GM18505 (cell line): ENCODE data around the gene MYO5C.
"Not testable (repeated sequence)": the region's sequence is repeated elsewhere in the genome, so short reads cannot be mapped to it uniquely, and the experiment has no call there.

Experiments used
- ATAC-seq: cut with Tn5 transposase; IDR thresholded peaks from one replicate; pipeline ENCODE4 v1.9.1; 2021; ENCODE audit not compliant: unreplicated experiment
- POLR2A ChIP-seq: IDR thresholded peaks from 4 replicates; pipeline ENCODE4 v1.6.1; 2011; ENCODE audit warnings: borderline replicate concordance; ENCODE audit not compliant: insufficient read depth, insufficient read length; ENCODE audit errors: extremely low read depth

Gene MYO5C

DNA sequence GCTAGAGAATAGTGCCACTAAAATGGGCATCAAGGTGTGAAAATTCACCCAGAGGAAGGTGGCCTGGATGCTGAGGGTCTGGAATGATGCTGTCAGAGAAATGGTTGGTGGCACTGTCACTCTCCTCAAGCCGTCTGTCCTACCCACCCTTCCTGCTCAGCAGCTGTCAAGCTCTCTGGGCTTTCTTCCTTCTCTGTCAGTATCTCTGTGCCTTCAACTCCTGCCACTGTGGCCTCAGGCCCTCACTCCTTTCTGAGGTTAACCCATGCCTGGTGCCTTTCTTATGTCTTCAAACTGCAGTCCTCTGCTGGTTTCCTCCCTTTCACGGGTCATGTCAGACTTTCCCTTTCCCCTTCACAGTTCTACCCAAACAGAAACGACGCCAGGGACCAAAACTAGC is 4.4 kb downstream of the MYO5C start:
- ATAC-seq, result no peak
- no peak for TF ChIP-seq POLR2A

DNA sequence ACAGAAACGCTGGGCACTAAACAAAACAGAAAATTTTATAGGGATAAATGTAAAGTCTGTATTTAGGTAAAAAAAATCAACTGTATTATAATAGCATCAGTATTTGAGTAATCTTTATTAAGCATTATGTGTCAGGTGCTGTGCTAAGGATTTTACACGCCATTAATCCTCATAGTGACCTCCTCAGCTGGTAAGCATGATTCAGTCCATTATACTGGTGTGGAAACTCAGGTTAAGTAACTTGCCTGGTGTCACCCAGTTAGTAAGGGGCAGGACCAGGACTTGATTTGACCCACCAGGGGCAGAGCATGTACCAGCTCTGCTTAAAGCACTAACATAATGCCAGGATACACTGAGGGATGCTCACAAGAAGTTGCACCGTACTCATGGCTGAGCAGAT is 4.8 kb downstream of the MYO5C start:
- ATAC-seq, result no peak
- no peak for TF ChIP-seq POLR2A

DNA sequence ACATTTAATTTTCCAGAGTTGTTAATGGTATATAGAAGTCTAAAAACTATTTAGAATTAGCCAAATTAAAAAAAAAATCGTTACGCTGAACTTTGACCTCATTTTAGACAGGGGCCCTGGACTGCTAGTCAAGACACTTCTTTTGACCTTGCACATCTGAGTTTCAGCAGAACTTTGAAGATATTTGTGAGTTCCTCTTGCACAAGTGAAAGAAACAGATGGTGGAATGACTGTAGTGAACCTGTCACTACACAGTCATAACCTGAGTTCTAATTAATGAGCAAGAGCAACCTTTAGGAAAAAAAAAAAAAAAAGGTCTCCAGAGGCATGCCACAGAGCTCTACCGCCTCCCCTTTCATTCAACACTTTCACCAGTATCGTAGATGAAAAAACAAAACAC is 5.3 kb downstream of the MYO5C start:
- TF ChIP-seq POLR2A, result no peak
- ATAC-seq, result peak; percentile 49

DNA sequence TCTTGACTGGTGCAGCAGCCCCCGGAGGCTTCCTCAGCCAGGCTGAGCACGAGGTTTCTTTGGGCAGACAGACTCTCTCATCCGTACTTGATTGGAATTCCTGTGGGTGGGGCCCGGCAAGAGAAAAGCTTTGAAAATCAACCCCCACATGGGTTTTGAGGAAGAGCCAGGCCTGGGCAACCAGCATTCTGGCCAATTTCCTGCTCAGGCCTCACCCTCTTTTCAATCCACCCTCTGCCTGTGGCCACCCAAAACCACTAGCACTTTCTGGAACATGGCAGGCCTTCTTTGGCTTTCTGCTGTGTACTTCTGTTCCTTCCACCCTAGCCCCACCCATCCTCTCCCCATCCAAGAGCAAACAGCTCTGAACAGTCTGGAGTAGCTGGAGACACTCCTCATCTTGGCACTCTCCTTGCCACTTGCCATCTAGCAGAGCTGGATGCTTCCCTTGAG is 5.9 kb downstream of the MYO5C start:
- TF ChIP-seq POLR2A, result no peak
- no peak for ATAC-seq

DNA sequence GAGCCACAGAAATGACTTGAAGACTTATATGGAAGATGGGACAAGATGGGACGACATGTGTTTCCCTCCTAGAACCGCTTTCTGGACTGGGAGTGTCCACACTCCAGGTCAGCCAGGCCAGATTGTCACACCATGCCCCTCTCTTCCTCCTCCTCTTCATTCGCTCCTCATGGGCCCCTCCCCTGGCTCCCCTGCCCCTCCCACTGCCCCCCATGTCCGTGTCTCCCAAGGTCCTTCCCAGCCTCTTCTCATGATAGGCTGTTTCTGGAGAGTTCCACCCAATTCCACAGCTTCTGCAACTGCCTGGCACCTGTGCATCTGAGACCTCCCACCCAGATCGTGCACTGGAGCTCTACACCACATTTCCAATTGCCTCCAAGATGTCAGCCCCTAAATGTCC is 6.6 kb downstream of the MYO5C start:
- no peak for TF ChIP-seq POLR2A
- ATAC-seq, result no peak

DNA sequence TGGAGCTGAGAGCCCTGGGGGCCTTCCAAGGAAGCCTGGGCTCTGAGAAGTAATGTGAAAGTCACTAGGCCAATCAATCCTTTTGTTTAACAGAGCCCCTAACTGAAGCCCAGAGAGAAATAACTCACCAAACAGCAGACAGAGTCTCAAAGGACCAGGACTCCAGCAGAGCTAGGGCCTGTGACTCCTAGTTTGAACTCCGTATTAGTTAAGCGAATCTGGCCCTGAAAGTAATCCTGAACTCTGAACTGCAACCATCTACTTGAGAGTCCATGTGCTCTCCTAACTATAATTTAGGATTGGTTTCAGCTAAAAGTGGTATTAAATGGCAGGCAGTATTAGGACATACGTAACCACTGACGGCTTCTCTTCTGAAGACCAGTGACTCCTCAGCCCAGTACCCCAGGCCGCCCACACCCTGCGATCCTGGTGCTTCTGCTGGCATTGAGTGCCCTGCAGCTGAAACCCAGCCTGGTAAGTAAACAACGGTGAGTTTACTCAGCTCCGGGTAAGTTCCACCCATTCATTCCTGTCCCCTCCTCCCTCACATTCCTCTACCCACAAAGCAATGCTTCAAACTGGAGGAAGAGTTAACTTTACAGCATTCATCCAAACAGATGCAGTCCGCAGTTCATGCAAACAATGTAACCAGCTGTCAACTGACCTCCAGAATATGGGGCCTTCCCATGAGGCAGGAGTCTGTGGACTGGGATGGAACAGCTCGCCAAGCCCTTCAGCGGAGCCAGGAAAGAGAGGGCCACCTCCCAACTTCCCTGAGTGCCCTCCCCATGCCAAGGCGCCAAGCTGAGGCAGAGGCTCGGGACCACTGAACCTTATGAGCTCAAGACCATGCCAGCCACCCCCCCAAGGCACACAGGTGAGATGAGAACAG is 7.3 kb downstream of the MYO5C start:
- no peak for TF ChIP-seq POLR2A
- no peak for ATAC-seq

DNA sequence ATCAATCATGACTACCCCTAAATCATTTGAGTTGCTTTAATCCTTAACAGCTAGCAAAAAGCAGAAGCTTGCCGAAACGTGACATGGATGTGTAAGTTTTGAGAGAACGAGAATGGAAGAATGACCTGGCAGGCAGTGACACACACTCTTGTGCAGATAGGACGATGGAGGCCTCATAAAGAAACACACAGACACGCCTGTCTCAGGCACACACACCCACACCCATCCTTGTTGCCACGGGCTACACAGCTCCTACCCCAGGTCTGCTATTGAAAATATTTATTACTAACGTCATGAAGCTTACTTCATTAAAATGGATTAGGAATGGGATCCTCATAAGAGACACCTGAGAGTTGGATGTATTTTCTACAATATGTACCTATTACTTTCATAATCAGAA is 8.5 kb downstream of the MYO5C start:
- no peak for ATAC-seq
- no peak for TF ChIP-seq POLR2A

DNA sequence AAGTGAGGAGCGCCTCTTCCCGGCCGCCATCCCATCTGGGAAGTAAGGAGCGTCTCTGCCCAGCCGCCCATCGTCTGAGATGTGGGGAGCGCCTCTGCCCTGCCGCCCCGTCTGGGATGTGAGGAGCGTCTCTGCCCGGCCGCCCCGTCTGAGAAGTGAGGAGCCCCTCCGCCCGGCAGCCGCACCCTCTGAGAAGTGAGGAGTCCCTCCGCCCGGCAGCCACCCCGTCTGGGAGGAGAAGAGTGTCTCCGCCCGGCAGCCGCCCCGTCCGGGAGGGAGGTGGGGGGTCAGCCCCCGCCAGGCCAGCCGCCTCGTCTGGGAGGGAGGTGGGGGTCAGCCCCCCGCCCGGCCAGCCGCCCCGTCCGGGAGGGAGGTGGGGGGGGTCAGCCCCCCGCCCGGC is 9.7 kb downstream of the MYO5C start:
- ATAC-seq, result not testable (repeated sequence)

DNA sequence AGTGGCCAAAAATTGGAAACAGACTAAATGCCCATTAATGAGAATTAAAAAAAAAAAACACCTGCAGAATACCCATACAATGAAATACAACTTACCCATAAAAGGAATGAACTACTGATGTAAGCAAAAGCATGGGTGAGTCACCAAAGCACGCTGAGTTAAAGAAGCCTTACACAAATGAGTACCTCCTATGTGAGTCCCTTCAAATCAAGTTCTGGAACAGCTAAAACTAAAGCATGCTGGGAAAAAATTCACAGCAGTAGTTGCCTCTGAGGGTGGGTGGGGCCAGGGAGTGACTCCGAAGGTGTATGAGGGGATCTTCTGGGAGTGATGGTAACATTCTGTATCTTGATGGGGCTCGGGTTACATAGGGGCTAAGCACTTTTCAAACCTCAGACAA is 11.4 kb downstream of the MYO5C start:
- ATAC-seq, result no peak
- TF ChIP-seq POLR2A, result no peak

DNA sequence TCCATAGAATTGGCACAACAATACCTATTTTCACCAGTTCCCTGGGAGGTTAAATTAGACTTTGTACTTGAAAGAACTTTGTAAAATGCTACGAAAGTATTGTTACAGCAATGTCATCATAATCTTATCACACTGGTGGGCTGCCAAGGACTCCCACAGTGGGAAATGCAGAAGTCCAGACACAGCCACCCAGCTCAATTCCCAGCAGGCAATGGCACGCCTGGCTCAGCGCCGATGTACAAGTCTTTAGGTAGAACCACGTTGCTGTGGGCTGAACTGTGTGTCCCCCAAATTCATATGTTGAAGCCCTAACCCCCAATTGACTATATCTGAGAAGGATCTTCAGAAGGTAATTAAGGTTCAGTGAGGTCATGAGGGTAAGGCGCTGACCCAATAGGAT is 12.3 kb downstream of the MYO5C start:
- TF ChIP-seq POLR2A, result no peak

DNA sequence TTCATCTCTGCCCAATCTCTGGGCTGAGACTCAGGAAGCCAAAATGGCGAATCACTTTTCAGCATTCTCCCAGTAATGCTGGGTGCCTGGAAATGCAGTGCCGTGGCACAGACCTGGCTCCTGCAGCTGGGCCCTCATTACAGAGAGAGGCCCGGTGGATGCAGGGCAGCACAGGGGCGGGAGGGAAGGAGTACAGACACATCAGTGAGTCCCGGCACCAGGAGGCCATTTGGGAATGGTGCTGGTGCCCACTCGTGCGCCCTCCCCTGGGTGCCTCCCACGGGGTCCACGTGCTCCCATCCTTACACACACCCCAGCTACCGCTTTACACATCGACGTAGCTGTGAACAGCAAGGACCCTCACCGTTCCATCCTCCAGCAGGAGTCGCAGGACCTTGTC is 13.2 kb downstream of the MYO5C start:
- no peak for TF ChIP-seq POLR2A
- no peak for ATAC-seq

More for the DNA sequence above, 12.3 kb downstream of the MYO5C start:
- ATAC-seq, result no peak

DNA sequence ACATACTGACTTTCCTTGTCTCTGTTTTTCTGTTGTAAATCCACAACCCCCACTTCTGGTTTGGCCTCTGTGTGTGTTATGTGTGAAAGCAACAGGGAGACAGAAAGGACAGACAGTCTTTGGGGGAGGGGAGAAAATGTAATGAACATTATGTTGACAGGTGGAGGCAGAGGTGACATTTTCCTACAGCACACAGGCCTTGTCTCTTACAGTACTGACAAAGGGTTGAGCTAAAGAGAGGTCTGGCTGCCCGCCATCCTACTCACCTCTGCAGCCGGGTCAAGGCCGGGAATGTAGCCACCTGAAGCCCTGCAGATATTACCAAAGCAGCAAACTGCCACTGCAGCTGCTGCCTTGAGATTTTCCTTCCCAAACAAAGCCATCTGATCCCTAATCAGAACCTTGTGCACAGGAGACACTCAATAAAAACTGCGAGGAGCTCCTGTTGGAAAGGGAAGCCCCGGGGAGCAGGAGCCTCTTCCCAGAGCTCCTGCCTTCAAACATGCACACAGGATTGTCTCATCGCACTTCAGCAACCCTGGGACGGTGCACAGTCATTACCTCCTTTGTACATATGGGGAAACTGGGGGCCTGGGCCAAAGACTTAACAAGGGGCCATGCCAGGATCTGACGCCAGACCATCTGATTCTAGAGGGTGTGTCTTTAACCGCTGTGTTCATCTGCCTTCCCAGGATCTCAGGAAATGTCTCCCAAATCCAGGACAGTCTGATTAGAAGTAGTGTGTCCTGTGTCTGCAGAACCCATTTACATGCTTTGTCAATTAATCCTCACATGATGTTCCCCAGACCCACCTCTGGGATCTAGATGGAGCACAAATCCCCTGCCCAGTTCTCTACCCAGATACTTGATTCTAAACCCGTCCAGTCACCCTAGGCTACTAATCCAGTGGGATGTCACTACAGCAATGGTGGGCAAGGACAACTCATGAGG is 14.2 kb downstream of the MYO5C start:
- no peak for ATAC-seq
- TF ChIP-seq POLR2A, result no peak

DNA sequence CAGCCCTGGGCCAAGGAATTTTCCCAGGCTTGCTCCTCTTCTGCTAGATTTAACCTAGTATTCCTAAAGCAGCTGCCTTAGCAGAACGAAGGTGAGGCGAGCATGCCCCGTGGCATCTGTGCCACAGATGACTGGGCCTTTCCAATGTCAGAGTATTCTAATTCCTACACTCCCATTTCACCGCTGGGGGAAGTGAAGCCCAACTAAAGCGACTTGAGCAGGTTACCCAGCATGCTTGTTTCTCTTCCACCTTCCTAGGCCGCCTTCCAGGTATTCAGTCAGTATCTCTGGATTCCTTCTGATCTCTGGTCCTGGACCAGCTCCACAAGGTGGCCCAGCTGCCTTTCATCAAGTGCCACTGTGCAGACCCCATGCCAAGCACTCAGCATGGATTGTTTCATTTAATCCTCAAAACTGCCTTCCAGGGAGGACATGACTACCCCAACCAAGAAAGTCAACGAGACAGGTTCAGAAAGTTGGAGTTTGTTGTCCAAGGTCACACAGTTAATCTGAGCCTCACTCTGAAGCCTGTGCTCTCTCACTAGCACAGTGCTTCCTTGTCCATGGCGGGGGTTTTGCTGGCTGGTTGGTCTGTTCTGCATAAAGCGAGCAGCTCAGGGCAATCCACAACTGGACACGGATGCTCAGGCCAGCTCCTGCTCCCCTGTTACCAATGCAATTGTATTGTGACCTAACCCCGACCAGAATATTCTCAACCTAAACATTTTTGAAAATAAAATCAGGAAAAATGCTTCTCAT is 15.1 kb downstream of the MYO5C start:
- no peak for TF ChIP-seq POLR2A
- no peak for ATAC-seq
